Activated CD8-positive, alpha-beta memory T cell treated with anti-CD3 and anti-CD28 coated beads, Interleukin-2, amount 10 ng/mL, durations not matched to agents 7 days and 5 days (primary cell): ENCODE results near the gene ENTPD6. TPM values are rescaled to one million over a fixed set of nuclear protein-coding genes. Genes with fewer than 3 reads are reported as not detected.

Source experiments
- ATAC-seq: fragments of 150-1000 bp; cut with Tn5 transposase; one replicate; pipeline ENCODE4 v1.10.0; 2021; ENCODE audit warnings: moderate library complexity
- CTCF ChIA-PET: fragments of 350-600 bp; sonication (Branson Sonifier 250); formaldehyde crosslinking; loops from one replicate; lab custom pipeline; 2021; ENCODE audit warnings: antibody characterized with exemption; lab: Charles Lee
- DNase-seq: peaks from one replicate; pipeline ENCODE4 v3.0.0-alpha.2; 2020
- H3K27ac Mint-ChIP-seq: one replicate; pipeline ENCODE4 v1.8.0; 2021; ENCODE audit warnings: mild to moderate bottlenecking, mixed read lengths
- H3K27me3 Mint-ChIP-seq: one replicate; pipeline ENCODE4 v1.8.0; 2021; ENCODE audit warnings: mixed read lengths
- H3K36me3 Mint-ChIP-seq: one replicate; pipeline ENCODE4 v1.8.0; 2021; ENCODE audit warnings: mild to moderate bottlenecking, mixed read lengths
- H3K4me1 Mint-ChIP-seq: one replicate; pipeline ENCODE4 v1.8.0; 2021; ENCODE audit warnings: mixed read lengths
- H3K4me3 Mint-ChIP-seq: one replicate; pipeline ENCODE4 v1.8.0; 2021; ENCODE audit warnings: mild to moderate bottlenecking, moderate library complexity, mixed read lengths
- H3K9me3 Mint-ChIP-seq: one replicate; pipeline ENCODE4 v1.8.0; 2022; ENCODE audit warnings: low read depth, mixed read lengths
- total RNA-seq, 2 experiments: library from RNA; stranded (reverse); gene quantifications; one replicate each; pipeline ENCODE4 v1.2.3, GENCODE V29; 2021

The ENTPD6 gene
- total RNA-seq, 2 experiments from 2014 or later = 37.6 to 42.0 TPM

- ATAC-seq = no peak
- no peak overlapping the region for H3K27ac Mint-ChIP-seq
- no peaks in the 10 kb centered on the region for H3K27me3 Mint-ChIP-seq
- no peak overlapping the region for H3K4me3 Mint-ChIP-seq
- H3K4me1 Mint-ChIP-seq = no peaks in the 10 kb centered on the region
- CTCF ChIA-PET = no interaction called here
- H3K9me3 Mint-ChIP-seq = no peaks in the 10 kb centered on the region
- H3K36me3 Mint-ChIP-seq = peaks cover 3% of the 10 kb centered on the region
- no peak for DNase-seq
These were observed 78.2 kb downstream of the ENTPD6 start for GRCh38 chr20:25273541-25274358.

GRCh38 chr20:25274481-25274880, 79.0 kb downstream of the ENTPD6 start:
- peaks cover 3% of the 10 kb centered on the region for H3K36me3 Mint-ChIP-seq
- no peaks in the 10 kb centered on the region for H3K27me3 Mint-ChIP-seq
- no peak for DNase-seq
- no peaks in the 10 kb centered on the region for H3K9me3 Mint-ChIP-seq
- CTCF ChIA-PET = no interaction called here
- H3K4me1 Mint-ChIP-seq = no peaks in the 10 kb centered on the region
- no peak overlapping the region for H3K4me3 Mint-ChIP-seq
- no peak for ATAC-seq
- H3K27ac Mint-ChIP-seq = no peak overlapping the region

- CTCF ChIA-PET = no interaction called here
- H3K36me3 Mint-ChIP-seq = peaks cover 3% of the 10 kb centered on the region
- no peak for DNase-seq
These were observed 79.6 kb downstream of the ENTPD6 start for GRCh38 chr20:25274891-25275812.

GRCh38 chr20:25275813-25276532, 80.5 kb downstream of the ENTPD6 start:
- no peak for DNase-seq
- Mint-ChIP-seq H3K27me3 (no peaks in the 10 kb centered on the region), H3K27ac (no peak overlapping the region), H3K9me3 (no peaks in the 10 kb centered on the region), H3K36me3 (peaks cover 3% of the 10 kb centered on the region), H3K4me1 (no peaks in the 10 kb centered on the region), H3K4me3 (no peak overlapping the region)
- CTCF ChIA-PET = no interaction called here
- no peak for ATAC-seq

More at GRCh38 chr20:25274891-25275812, 79.6 kb downstream of the ENTPD6 start:
- no peak for ATAC-seq
- Mint-ChIP-seq H3K27ac (no peak overlapping the region), H3K9me3 (no peaks in the 10 kb centered on the region), H3K27me3 (no peaks in the 10 kb centered on the region), H3K4me1 (no peaks in the 10 kb centered on the region), H3K4me3 (no peak overlapping the region)

Other genes with a start within 250 kb of the ENTPD6 start
- 100 to 1,000 TPM; 177 to 202 TPM for gene CST7, start 246.4 kb upstream of the ENTPD6 start, total RNA-seq
- gene APMAP, start 203.0 kb upstream of the ENTPD6 start, total RNA-seq = 10 to 100 TPM; 47.5 to 56.0 TPM
- 10 to 100 TPM; 44.4 TPM for gene ACSS1, start 137.6 kb upstream of the ENTPD6 start, total RNA-seq
- not detected for gene VSX1, start 113.6 kb upstream of the ENTPD6 start, total RNA-seq
- 10 to 100 TPM; 28.4 to 36.8 TPM for gene PYGB, start 52.4 kb downstream of the ENTPD6 start, total RNA-seq
- gene ABHD12, start 195.1 kb downstream of the ENTPD6 start, total RNA-seq = 10 to 100 TPM; 27.9 to 29.2 TPM
- gene GINS1, start 212.0 kb downstream of the ENTPD6 start, total RNA-seq = 10 to 100 TPM; 36.0 to 36.5 TPM